RWPE2 (cell line): ENCODE measurements around the gene LSG1.
A peak's percentile ranks its signal among the peaks of the same experiment; 100 is the strongest.

Source experiments
- ATAC-seq: fragments of 200-7000 bp; cut with Tn5 transposase; 3 replicates; pipeline ENCODE4 v1.9.1; 2021; ENCODE audit warnings: low read depth
- DNase-seq: peaks from one replicate; pipeline ENCODE4 v3.0.0-alpha.2; 2020; ENCODE audit warnings: low spot score
- H3K27ac ChIP-seq: fragments of 450-650 bp; 2 replicates; pipeline ENCODE4 v1.5.1; 2017; ENCODE audit warnings: mild to moderate bottlenecking; ENCODE audit not compliant: poor library complexity, severe bottlenecking
- H3K27me3 ChIP-seq: fragments of 250-450 bp; sonication (Bioruptor Pico); 2 replicates; pipeline ENCODE4 v1.5.1; 2021; ENCODE audit warnings: mild to moderate bottlenecking, moderate library complexity; ENCODE audit not compliant: insufficient read depth, poor library complexity, severe bottlenecking
- H3K36me3 ChIP-seq: fragments of 250-450 bp; sonication (Bioruptor Pico); 2 replicates; pipeline ENCODE4 v1.5.1; 2020; ENCODE audit warnings: low read depth, mild to moderate bottlenecking, moderate library complexity
- H3K4me1 ChIP-seq: fragments of 250-450 bp; sonication (Bioruptor Pico); 2 replicates; pipeline ENCODE4 v1.5.1; 2021; ENCODE audit warnings: mild to moderate bottlenecking, moderate library complexity; ENCODE audit not compliant: insufficient read depth, poor library complexity, severe bottlenecking
- H3K4me3 ChIP-seq: fragments of 250-450 bp; sonication (Bioruptor Pico); 2 replicates; pipeline ENCODE4 v1.5.1; 2021; ENCODE audit warnings: mild to moderate bottlenecking, moderate library complexity; ENCODE audit not compliant: severe bottlenecking
- H3K9me3 ChIP-seq: fragments of 250-450 bp; sonication (Bioruptor Pico); 2 replicates; pipeline ENCODE4 v1.5.1; 2021; ENCODE audit warnings: mild to moderate bottlenecking, moderate library complexity; ENCODE audit not compliant: severe bottlenecking
- CTCF ChIP-seq: fragments of 450-650 bp; IDR thresholded peaks from one replicate; pipeline ENCODE4 v1.5.1; 2017; ENCODE audit warnings: mild to moderate bottlenecking, moderate library complexity; ENCODE audit not compliant: poor library complexity, severe bottlenecking

The LSG1 gene

GRCh38 chr3:194688200-194688740, 16.3 kb upstream of the LSG1 start:
- H3K4me3 ChIP-seq: no peak overlapping the region
- no peaks in the 10 kb centered on the region for H3K36me3 ChIP-seq
- peaks cover 14% of the 10 kb centered on the region for H3K4me1 ChIP-seq
- peaks cover 8% of the 10 kb centered on the region for H3K27me3 ChIP-seq
- no peak for TF ChIP-seq CTCF
- H3K27ac ChIP-seq: no peak overlapping the region
- no peaks in the 10 kb centered on the region for H3K9me3 ChIP-seq
- DNase-seq (no peak), ATAC-seq (no peak)

- H3K4me1 ChIP-seq: peaks cover 20% of the 10 kb centered on the region
- no peaks in the 10 kb centered on the region for H3K9me3 ChIP-seq
- peak; percentile 56 for TF ChIP-seq CTCF
- H3K4me3 ChIP-seq: peak overlapping the region; percentile 13
- no peak overlapping the region for H3K27ac ChIP-seq
- no peak for ATAC-seq
- no peak for DNase-seq
- peaks cover 8% of the 10 kb centered on the region for H3K27me3 ChIP-seq
- no peaks in the 10 kb centered on the region for H3K36me3 ChIP-seq
Measured at GRCh38 chr3:194687638-194688199, 15.7 kb upstream of the LSG1 start.

- TF ChIP-seq CTCF: no peak
- peaks cover 8% of the 10 kb centered on the region for H3K27me3 ChIP-seq
- no peaks in the 10 kb centered on the region for H3K36me3 ChIP-seq
- no peak for DNase-seq
- no peaks in the 10 kb centered on the region for H3K9me3 ChIP-seq
- peak overlapping the region; percentile 49 for H3K4me3 ChIP-seq
- H3K27ac ChIP-seq: no peak overlapping the region
- H3K4me1 ChIP-seq: peaks cover 24% of the 10 kb centered on the region
- ATAC-seq: no peak
Measured at GRCh38 chr3:194686816-194687637, 15.0 kb upstream of the LSG1 start.

- no peaks in the 10 kb centered on the region for H3K36me3 ChIP-seq
- ATAC-seq (no peak), DNase-seq (no peak)
- peak overlapping the region; percentile 49 for H3K4me3 ChIP-seq
- peaks cover 8% of the 10 kb centered on the region for H3K27me3 ChIP-seq
- peaks cover 24% of the 10 kb centered on the region for H3K4me1 ChIP-seq
- no peak overlapping the region for H3K27ac ChIP-seq
- H3K9me3 ChIP-seq: no peaks in the 10 kb centered on the region
- no peak for TF ChIP-seq CTCF
Measured at GRCh38 chr3:194686414-194686815, 14.4 kb upstream of the LSG1 start.
